ENCODE measurements around the gene TMEM52.

Gene TMEM52

DNA sequence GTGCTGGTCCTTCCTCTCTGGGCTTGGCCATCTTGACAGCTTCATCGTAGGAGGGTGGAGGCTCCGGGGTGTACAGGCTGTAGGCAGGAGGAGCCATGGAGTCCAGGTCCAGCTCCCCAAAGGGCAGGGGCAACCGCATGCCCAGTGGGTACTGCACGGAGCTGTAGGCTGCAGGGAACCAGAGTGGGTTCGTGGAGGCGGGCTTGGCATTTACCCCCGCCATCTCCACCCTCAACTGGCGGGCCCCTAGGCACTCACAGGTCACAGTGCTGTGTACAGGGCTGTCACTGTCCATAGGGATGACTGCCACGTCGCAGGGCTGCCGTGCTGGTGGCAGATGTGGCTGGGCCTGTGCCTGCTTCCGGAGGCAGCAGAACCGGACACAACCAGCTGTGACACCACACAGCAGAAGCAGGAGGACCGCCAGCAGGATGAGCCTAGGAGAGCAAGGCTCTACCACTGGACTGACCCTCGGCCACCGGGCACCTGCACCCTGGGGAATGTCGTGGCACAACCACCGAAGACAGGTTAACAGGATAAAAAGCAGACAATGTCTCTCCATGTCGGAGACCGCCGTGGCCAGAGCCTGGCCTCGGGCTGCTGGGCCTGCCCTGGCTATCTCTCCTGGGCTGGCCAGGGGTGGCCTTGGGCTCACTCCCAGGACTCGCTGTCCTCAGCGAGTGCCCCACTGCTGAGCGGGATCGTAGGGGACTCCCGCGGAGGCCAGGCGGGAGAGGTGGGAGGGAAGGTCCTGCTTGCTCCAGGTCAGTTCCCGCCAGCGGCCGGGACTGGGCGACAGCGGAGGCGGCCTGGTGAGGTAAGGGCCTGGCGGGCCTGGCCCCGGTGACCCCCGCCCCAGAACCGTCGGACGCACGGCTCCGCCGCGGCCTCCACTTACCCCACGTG lies 831 bp downstream of the TMEM52 start:
- no peak for TF ChIP-seq ZNF274 (IDR thresholded peaks at IDR 0.05; ENCODE audit: low read depth, low read length)
- H3K4me3 ChIP-seq (ENCODE audit: low read length): peak overlapping the region; percentile 60; the same call in 1 of the 2 replicates

DNA sequence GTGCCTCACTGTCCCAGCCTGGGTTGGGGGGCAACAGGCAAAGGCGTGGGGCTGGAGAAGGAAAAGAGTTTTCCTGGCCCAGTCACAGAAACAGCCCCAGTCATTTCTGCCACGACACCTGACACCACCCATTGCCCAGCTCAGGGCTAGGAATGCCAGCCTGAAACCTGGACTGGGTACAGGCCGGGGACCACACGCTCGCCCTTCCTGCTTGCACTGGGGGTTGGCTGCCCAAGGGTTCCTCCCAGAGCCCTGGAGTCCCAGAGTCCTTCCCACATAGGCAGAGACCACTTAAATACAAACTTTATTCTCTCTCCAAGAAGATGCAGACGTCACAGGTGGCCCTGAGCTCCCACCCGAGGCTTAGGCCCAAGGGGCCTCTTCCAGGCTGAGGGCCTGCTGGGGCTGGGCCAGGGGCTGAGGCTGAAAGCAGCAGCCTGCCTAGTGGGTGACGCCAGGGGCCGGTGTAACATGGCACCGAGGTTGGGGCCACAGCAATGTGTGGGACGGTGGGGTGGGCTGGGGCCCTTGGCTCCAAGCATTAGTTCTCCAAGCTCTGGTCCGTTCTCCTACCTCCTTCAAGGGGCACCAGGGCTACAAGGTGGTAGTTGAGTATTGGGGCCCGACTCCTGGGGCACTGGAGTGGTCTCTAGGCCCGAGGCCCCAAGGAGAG lies 1.6 kb downstream of the TMEM52 start:
- no peak for TF ChIP-seq ZNF274 (IDR thresholded peaks at IDR 0.05; ENCODE audit: low read depth, low read length)
- no peak overlapping the region for H3K4me3 ChIP-seq (ENCODE audit: low read length)

DNA sequence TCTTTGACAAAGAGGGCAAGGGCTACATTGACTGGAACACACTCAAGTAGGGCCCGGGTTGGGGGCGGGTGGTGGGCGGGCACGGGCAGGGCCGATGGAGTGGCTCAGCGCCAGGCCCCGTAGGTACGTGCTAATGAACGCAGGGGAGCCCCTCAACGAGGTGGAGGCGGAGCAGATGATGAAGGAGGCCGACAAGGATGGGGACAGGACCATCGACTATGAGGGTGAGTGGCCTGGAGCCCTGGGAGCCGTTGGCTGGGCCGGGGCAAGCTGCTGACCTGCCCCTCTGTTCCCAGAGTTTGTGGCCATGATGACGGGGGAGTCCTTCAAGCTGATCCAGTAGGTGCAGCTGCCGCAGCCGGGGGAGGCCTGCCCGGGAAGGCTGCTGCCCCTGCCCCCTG lies 2.2 kb downstream of the TMEM52 start:
- no peak for TF ChIP-seq ZNF274 (IDR thresholded peaks at IDR 0.05; ENCODE audit: low read depth, low read length)
- H3K4me3 ChIP-seq (ENCODE audit: low read length): no peak overlapping the region

DNA sequence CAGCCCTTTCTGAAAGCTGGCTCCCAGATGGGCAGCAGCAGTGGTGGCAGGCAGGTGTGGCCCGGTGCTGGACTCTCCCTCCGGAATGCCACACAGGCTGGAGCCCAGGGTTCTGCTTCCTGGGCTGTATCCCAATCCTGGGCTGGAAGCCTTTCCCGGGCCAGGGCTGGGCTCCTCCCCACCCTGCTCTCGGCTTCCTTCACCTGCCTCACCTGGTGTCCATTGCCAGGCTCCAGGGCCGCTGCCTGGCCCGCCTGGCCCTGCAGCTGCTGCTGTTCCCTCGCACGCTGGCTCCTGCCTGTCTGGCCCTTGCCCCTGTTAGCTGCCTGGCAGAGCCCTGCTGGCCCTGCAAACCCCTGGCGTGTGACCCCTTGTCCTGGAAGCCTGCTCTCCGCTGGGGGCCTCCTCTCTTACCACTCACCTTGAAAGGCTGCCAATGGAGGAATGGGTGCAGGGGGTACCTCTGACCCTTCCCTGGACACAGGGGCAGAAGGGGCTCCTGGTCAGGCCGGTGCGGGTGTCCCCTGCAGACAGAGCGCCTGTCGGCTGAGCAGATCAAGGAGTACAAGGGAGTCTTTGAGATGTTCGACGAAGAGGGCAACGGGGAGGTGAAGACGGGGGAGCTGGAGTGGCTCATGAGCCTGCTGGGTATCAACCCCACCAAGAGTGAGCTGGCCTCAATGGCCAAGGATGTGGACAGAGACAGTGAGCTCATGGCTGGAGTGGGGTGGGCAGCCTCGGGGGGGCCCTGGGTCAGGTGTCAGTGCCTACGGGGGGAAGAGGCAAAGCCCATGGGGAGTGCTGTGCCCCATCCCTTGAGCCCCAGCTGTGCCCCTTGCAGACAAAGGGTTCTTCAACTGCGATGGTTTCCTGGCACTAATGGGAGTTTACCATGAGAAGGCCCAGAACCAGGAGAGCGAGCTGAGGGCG lies 2.9 kb downstream of the TMEM52 start:
- no peak for TF ChIP-seq ZNF274 (IDR thresholded peaks at IDR 0.05; ENCODE audit: low read depth, low read length)
- H3K4me3 ChIP-seq (ENCODE audit: low read length): no peak overlapping the region

DNA sequence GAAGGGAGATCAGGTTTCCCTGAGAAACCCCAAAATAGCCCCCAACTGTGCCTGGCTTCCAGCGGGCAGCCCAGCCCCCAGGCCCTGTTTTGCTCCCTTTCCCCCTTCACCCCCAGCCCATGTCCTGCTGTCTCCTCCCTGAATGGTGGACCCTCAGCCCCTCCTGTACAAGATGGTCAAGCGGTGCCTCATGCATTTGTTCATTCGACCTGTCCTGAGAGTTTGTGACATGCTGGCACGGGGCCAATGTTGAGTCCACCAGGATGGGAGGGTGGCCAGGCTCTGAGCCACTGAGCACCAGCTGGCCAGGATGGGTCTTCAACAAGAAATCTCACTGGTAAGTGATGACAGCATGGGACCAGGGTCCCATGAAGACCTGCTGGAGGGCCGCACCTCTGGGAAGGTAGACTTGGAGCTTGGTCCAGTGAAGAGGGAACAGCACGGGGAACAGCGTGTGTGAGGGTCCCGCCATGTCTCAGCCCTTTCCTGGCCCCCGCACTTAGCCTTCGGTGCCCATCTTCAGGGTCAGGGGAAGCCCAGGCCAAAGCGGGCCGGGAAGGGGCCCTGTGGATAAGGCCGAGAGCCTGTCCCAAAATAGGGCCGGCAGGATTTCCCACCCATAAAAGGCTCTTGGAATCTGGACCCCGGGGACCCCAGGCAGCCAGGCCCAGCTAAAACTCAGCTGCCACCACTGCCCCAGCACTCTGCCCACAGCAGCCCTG lies 3.9 kb downstream of the TMEM52 start, which contains the start of gene CALML6:
TSS of gene CALML6 (plus strand) at position 290 of the 722 bp plus-strand sequence. CDS start at position 311, 21 bp downstream.
- H3K4me3 ChIP-seq (ENCODE audit: low read length): no peak within 1 kb of the TSS
- TF ChIP-seq ZNF274 (IDR thresholded peaks at IDR 0.05; ENCODE audit: low read depth, low read length): no peak

DNA sequence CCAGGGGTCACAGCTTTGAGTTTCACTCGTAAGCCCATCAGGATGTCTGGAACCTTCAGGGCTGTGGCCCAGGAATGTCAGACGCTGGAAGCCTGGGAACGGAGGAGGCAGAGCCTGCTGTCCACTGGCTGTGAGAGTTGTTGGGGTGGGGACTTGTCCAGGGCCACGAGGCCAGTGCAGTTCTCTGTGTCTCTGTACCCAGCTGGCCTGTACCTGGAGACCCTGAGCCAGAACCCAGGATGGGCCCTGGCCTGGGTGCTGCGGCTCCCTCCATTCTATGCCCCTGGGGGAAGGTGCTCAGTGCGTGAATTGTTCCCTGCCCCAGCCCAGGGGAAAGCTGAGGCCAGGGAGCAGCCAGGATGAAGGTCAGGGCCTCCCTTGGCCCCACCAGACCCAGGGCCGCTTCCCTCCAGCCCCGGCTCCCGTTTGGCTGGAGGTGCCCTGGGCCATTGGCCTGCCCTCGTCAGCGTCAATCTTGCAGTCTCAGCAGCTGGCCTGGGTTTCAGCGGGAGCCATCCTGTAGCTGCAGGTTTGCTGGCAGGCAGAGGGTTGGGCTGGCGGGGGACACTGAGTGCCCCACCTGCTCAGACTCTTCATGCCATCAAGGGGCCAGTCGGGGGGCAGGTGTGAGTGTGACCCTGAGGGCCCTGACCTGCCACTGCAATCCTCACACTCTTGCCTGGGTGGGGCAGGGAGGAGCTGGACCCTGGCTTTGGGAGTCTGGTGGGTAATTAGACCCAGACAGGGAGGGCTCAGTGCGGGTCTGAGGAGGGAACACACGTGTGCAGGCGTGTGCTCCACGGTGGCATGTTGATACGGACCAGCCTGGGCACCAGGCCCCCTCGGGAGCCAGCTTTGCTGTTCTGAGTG lies 4.7 kb downstream of the TMEM52 start:
- H3K4me3 ChIP-seq (ENCODE audit: low read length): no peak overlapping the region
- TF ChIP-seq ZNF274 (IDR thresholded peaks at IDR 0.05; ENCODE audit: low read depth, low read length): no peak

DNA sequence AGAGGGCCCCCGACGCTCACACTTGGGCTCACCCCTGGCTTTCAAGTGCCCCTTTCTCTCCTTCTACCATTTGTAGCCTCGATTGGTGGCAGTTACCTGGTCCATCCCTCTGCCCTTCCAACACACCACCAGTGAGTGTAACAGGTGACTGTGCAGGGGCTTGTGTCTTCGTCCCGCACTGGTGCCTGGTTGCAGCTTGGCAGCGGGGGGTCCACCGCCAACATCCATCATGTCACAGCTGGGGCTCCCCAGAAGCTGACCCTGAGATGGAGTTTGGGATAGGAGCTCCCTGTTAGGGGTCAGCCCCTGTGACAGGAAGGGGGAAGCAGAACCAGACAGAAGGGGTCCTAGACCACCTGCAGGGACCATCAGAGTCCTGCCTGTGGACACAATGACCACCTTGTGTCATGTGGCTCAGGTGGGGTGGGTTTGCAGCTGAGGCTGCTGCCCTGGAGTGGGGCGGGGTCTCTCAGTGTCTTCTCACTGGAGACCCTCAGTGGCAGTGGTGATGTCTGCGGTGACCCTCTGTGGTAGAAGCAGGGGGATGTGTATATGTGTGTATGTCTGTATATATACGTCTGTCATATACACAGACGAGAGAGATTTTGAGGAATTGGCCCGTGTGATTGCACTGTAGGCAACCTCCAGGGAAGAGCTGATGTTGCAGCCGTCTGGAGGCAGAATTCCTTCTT lies 7.6 kb downstream of the TMEM52 start:
- TF ChIP-seq ZNF274 (IDR thresholded peaks at IDR 0.05; ENCODE audit: low read depth, low read length): no peak
- no peak overlapping the region for H3K4me3 ChIP-seq (ENCODE audit: low read length)

DNA sequence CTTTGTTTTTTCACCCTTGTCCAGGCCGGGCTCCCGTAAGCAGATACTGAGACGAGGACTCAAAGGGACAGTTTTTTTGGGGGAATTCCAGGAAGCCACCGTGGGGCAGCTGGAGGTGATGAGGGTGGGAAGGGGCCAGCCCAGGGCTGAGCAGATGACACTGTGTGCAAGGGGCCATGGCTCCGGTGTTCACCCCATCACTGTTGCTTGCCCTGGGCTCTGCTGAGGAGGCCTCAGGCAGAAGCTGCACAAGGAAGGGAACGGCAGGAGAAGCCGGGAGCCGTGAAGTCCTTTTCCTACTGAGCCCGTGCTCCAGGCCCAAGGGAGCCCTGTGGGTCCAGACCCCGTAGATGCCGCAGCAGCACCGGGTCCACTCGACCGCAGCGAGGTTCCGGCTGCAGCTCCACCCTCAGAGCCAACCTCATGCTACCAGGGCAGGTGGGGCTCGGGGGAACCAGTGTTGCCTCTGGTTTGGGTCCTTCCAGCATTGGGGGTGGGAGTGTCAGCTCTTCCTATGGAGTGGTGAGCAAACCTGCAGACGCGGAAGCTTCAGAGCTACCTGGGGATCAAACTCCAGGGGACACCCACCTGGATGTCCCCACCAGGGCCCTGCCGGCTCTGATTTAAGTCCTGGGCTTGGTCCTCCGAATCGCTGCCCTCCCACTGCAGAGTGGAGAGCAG lies 8.3 kb downstream of the TMEM52 start:
- no peak overlapping the region for H3K4me3 ChIP-seq (ENCODE audit: low read length)
- TF ChIP-seq ZNF274 (IDR thresholded peaks at IDR 0.05; ENCODE audit: low read depth, low read length): no peak

DNA sequence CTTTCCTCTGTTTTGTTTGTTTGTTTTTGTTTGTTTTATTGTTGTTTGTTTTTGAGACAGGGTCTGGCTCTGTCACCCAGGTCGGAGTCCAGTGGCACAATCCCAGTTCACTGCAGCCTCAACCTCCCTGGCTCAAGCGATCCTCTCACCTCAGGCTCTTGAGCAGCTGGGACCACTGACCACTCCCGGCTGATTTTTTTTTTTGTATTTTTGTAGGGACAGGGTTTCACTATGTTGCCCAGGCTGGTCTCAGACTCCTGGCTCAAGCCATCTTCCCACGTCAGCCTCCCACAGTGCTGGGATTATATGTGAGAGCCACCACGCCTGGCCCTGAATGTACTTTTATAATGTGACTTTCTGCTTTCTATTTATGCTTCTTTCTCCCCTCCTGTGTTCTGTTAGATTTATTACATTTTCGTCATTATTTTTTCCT lies 9.0 kb downstream of the TMEM52 start:
- H3K4me3 ChIP-seq (ENCODE audit: low read length): no peak overlapping the region; the same call in 1 of the 2 replicates
- TF ChIP-seq ZNF274 (IDR thresholded peaks at IDR 0.05; ENCODE audit: low read depth, low read length): no peak

DNA sequence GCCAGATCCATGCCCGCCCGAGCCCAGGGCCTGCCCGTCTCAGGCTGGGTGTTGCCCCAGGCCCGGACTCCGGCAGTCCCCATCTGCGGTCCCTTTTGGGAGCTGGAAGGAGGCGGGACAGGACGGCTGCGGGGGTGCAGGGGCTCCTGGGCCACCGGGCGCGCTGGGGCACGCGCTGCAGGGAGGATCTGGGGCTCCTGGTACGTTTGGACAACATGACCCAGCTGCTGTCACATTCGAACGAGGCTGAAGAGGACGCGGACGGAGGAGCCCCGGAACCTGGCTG lies 10.6 kb downstream of the TMEM52 start:
- H3K4me3 ChIP-seq (ENCODE audit: low read length): peak overlapping the region; percentile 80
- no peak for TF ChIP-seq ZNF274 (IDR thresholded peaks at IDR 0.05; ENCODE audit: low read depth, low read length)

DNA sequence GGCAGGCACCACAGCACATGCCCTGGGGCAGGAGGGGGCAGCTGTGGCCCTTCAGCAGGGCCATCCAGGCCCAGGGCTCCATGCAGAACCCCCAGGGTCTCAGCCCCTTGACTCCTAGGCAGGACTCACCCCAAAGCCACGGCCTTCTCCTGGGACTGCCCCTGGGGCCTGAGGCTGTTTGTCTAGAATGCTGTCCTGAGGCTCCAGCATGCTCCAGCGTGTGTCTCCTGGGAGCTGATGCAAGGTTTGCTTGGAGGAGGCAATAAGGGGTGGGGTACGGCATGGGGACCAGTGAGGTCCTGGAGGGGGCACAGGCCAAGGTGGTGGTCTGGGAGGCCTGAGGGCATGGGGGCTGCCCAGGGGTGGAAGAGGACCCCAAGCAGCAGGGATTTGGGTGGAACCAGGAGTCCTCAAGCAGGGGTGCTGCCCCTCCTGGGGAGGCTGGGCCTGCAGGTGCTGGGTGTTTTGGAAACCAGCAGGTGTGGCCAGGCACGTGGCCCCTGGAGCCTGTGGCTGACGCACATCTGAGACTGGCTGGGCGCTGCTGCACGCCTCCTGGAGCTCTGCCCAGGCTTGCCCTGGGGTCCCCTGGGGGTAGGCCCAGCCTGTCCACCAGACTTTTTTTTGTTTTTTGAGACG lies 11.9 kb downstream of the TMEM52 start:
- H3K4me3 ChIP-seq (ENCODE audit: low read length): no peak overlapping the region

More for the DNA sequence above, 11.9 kb downstream of the TMEM52 start:
- no peak for TF ChIP-seq ZNF274 (IDR thresholded peaks at IDR 0.05; ENCODE audit: low read depth, low read length)
